Activated CD8-positive, alpha-beta memory T cell treated with anti-CD3 and anti-CD28 coated beads, Interleukin-2, amount 50 U/mL, for 48 hours (primary cell): ENCODE measurements around the gene SLC2A6.

Experiments used
- DNase-seq: peaks from one replicate; pipeline ENCODE4 v3.0.0-alpha.2; 2020

The SLC2A6 gene

DNA sequence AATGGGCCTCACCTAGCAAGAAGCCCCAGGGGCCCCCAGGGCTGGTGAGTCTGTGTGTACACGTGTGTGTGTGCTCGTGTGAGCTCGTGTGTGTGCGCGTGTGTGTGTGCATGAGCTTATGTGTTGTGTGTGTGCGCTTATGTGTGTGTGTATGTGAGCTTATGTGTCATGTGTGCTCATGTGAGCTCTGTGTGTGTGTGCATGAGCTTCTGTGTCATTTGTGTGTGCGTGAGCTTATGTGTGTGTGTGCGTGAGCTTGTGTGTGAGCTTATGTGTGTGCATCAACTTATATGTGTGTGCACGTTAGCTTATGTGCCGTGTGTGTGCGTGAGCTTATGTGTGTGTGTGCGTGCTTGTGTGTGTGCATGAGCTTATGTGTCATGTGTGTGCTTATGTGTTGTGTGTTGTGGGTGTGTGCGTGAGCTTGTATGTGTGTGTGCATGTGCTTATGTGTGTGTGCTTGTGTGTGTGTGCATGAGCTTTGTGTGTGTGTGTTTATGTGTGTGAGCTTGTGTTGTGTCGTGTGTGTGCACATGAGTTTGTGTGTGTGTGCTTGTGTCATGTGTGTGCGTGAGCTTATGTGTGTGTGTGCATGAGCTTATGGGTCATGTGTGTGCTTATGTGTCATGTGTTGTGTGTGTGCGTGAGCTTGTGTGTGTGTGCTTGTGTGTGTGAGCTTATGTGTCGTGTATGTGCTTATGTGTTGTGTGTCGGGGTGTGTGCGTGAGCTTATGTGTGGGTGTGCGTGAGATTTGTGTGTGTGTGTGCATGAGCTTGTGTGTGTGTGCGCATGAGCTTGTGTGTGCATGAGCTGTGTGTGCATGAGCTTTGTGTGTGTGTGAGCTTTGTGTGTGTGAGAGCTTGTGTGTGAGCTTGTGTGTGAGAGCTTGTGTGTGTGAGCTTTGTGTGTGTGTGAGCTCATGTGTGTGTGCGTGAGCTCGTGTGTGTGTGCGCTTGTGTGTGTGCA is 16.7 kb upstream of the SLC2A6 start:
- no peak for DNase-seq

DNA sequence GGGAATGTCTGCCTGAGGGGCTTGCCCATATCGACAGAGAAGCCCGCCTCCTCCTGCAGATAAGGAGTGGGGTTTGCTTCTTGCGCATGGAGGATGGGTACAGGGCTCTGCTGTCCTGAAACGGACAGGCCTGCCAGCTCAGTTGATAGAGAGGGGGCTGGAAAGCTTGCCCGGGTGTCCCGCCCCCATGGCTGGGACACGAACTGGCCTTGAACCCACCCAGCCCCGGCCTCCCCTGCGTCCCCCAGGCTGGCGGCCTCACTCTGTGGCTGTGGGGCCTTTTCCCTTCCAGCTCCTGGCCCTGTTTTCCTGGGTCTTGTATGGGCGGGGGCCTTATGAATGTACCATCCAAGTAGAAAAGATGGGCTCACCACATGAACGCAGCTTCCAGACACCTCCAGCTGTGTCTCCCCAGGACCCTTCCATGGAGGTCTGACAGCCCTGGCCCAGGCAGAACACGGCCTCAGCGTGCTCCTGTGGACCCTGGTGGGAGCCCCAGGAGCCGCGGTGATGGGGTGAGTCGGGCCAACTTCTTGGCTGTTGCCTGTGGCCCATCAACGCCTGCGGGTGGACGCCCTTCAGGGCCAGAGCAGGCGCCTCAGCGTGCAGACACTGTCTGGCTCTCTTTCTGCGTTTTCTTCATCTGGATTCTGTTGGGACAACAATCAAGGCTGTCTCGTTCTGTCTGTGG is 15.9 kb upstream of the SLC2A6 start:
- no peak for DNase-seq

DNA sequence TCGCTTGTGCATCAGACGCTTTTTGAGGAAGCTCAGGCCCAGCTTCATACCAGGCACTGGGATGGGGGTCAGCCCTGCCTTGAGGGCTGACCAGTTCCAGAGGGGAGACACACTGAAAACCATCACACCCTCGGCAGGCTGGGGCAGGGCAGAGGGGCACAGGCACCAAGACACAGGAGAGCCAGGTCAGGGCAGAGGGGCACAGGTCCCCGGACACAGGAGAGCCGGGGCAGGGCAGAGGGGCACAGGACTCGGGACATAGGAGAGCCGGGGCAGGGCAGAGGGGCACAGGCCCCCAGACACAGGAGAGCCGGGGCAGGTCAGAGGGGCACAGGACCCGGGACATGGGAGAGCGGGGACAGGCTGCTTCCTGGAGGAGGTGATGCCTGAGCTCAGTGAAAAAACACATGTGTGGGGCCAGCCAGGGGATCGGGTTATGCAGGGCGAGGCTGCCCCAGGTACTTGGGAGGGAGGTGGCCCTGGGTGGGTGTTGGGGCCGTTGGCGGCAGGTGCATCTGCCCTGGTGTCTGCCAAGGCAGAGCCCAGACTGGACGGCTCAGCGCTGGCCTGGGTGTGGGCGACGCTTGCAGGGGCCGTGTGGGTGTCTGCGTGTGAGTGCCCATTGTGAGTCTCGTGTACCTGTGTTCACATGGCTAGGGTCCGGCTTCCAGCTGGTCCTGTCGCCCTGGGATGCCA is 15.1 kb upstream of the SLC2A6 start:
- no peak for DNase-seq

DNA sequence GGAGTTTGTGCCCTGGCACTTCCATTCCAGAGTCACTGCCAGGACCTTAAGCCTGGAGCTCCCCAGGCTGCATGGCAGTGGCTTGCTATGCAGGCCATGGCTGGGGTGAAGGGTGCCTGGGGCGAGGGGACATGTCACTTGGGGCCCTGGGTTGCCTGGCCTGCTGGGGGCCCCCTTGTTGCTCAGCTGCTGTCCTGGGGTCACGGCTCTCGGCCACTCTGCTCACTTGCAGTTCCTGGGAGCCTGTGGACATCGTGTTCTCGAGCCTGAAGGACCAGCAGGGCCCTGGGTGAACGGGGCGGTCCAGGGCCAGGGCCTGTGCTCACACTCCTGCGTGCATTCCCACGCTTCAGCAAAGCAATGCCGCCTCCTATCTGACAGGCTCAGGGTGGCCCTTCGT is 14.5 kb upstream of the SLC2A6 start:
- no peak for DNase-seq

DNA sequence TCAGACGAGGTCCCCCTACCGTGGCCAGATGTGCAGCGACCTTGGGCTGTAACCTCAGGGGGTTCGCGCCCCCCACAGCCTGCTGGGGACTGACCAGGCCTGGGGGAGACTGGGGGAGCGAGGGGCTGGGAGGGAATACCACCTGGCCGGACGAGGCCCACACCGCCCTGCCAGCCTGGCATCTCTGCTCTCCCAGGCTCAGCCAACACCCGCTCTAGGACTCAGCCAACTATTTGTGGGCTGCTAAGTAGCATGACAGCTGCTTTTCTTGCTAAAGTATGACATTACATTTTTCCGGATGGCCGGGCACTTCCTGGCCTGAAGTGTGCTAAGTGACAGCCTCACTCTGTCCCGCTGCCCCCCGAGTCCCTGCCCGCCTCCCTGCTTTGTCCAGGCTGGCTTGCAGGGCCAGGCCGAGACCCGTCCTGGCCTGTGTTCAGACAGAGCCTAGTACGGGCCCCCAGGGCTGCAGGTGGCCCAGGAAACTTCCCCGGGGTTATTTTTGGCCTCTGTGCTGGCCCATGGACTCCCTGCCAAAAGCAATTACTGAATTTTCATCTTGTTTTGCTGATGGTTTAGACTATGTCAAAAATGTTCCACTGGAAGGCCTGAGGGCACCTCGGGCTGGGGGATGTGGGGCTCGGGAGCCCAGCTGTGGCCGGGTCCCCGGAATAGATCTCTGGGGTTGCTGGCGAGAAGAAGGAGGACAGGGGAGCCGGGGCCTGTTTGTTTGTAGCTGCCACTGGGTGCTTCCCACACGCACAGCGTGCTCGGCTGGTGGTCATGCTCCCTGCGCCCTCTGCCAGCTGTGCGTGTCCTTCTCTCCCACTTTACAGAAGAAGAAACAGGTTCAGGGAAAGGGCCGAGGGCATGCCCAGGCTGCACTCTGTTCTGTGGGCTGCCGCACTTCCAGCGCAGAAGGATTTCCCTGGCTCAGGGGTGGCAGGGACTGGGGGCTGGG is 13.4 kb upstream of the SLC2A6 start:
- no peak for DNase-seq

DNA sequence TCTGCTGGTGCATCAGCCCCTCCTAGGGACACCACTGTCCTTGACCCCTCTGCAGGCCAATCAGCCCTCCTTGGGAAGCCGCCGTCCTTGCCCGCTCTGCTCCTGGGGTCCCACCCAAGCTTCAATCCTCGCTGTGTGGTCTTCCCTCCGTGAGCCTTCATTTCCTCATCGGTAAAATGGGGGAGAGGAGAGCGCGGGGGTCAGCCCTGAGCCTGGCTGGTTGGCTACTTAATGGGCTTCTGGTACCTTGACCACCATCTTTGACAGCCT is 12.7 kb upstream of the SLC2A6 start:
- no peak for DNase-seq

DNA sequence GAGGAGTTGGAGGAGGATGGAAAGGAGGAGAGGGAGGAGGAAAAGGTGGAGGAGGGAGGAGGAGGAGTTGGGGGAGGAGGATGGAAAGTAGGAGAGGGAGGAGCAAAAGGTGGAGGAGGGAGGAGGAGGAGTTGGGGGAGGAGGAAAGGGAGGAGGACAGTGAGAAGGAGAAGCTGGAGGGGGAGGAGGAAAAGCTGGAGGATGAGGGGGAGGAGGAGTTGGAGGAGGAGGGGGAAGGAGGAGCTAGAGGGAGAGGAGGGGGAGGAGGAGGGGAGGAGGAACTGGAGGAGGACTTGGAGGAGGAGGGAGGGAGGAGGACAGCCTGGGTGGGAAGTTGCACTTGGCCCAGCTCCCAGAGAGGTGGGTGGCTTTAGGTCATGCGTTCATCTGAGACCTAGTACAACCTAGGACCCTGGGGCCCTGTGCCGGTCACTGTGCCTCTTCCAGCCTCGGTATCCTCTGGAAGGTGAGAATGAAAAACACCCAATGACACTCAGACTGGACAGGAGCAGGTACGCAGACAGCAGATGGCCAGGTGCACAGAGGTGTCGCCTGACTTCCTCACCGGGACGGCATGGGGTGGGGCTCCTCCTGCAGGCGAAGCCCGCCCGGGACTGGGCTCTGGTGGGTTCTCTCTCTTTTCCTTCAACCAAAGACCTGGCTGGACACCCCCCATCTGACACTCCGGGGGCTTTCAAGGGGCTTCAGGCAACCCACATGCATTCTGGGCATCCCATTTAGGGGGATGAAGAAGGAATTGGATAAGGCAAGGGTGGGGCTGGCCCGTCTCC is 12.2 kb upstream of the SLC2A6 start:
- no peak for DNase-seq

DNA sequence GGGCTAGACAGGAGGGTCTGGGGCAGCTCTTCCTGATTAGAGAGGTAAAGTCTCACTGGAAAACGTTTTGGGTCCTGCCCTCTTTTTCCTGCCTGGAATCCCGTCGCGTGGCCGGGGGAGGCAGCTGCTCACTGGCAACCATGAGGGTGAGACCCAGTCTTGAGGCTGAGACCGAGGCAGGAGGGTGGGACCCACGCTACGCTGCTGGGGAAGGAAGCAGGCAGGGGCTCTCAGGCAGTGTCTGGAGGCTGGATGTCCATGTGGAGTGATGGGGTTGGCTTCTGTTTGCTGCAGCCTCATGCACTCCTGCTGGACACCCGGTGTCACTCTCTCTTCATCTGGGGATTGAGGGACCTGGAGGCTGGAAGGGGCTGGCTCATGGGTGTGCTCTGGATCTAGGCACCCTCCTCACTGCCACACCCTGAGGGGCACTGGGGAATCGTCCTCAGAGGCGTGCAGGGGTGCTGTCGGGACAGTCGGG is 11.3 kb upstream of the SLC2A6 start:
- no peak for DNase-seq

DNA sequence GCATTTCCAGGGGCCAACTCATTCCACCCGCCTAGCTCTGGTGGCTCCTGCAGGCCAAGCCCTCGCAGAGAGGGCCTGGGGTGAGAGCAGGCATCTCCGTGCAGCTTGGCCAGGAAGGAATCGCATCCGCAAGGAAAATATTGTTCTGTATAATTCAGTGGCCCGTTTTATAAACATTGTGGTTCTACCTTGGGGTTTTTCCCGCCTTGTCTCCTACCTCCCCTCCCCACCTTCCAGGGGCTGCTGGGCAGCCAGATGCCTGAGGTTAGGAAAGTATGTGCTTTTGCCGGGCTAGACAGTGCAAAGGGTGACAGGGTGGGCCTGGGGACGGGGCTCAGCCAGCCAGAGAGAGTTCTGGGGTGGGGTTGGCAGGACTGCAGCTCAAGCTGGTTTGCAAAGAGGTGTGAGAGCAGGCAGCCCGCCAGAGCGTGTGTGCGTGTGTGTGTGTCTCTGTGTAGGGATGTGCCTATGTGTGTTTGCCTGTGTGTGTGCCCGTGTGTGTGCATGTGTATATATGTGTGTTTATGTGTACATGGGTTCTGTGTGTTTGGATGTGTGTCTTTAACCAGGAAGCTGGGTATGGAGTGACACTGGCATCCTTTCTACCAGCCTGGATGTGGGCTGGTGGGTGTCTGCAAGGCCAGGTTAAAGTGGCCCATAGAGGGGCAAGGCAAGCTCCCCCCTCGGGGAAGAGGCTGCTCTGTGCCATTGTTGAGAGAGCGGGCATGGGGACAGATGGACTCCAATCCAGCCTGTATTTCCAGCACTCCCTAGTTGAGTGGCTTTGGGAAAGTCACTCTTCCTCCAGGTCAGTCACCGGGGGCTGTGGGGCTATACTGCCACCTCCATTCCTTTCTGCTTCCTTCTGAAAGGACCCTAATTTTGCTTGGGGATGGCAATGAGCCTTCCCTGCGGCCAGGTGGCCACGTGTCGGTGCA is 10.6 kb upstream of the SLC2A6 start:
- DNase-seq = no peak

DNA sequence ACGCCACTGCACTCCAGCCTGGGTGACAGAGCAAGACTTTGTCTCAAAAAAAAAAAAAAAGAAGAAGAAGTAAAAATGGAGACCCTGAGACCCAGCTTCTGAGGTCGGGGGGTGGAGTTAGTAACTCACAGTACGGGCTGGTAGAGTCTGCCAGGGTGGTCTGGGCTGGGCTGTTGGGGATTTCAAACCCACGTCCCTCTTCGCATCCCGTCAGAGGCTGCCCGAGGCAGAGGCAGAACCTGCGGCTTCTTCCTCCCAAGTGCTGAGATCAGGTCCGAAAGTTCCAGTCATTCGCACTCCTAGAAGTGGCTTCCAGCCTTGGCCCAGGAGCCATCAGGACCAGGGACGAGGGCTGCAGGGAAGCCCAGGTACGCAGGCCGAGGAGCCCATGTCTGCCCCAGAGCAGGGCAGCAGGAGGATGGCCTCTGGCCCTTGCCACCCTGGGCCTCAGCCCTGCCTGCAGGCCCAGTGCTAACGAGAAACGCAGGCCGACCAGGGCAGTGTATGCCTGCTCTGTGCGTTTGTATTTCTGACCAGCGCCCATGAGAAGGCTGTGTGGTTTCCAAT is 9.9 kb upstream of the SLC2A6 start:
- no peak for DNase-seq

DNA sequence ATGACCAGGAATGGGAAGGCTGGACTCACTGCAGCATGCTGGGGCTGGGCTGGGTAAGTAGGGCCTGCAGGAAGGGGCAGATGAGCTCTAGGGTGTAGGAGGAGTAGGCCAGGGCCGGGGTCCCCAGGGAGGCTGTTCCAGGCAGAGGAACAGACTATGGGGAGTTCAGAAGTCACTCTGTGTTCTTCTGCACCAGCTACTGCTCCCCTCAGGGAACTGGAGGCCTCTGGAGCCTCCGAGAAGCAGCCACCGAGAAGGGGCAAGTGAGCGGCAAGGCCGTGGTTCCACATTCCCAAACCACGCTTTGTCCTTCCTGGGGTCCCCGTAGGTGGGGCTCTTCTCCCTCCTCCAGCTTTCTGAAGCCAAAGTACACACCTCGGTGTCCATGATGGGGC is 8.4 kb upstream of the SLC2A6 start:
- DNase-seq = no peak

DNA sequence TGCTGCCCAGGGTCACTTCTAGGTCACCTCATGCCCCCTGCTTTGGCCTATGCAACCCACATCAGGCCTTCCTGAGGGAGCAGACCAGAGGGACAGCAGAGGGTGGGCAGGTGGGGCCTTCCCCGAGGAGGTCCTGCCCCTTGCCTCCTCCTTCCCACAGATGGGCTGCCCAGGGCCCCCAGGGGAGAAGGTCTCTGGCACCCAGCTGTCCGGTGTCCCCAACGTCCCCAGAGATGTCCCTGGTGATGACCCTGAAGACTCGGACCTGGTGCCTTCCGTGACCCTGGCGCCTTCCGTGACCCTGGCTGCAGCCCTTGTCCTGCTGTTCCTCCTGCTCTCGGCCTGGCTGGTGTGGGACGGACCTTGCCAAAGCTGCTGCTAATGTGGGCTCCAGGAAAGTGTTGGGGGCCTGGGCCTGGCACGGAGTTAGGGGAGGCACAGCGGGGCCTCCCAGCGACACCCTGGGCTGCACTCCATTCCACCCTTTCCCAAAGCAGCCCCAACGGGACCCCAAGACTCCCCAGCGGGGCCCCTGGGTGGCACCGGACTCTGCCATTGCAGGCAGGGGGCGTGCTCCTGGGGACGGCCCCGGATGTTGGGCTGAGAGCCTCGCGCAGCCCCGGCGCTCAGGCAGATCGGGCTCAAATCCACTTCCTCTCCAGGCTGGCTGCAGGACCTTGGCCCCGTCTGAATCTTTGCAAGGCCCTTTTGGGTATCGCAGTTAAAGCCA is 6.8 kb upstream of the SLC2A6 start:
- DNase-seq = peak; percentile 69

DNA sequence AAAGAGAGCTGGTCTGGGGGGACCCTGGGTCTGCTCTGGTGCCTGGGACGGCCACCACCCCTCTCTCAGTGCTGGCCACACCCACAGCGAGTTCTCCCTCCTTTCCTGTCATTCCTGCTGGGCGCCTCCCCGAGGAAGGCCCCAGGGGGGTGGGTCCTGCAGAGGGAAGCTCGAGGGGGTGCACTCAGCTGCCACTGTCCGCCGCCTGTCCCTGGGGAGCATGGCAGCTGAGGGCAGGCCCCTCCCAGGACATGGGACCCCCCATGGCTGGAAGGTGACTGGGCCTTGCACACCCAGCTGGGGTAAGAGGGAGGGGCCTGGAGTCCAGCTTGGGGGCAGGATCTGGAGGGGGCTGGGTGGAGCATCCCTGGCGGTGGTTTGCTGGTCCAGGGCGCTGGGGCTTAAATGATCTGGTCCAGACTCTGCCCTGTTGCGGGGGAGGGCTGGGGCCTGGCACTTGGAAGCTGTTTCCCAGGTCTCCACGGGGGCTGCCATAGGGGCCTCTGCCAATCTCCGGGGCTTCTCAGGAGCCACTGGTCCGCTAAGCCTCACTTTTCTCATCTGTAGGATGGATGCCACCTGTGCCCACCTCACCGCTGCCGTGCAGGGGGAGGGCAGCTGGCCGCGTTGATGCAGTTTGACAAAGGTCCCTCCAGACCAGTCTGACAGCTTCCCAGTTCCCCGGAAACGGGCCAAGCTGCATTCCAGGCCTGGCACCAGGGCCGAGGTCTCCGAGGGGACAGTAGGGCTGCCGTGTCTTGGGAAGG is 6.0 kb upstream of the SLC2A6 start:
- no peak for DNase-seq

DNA sequence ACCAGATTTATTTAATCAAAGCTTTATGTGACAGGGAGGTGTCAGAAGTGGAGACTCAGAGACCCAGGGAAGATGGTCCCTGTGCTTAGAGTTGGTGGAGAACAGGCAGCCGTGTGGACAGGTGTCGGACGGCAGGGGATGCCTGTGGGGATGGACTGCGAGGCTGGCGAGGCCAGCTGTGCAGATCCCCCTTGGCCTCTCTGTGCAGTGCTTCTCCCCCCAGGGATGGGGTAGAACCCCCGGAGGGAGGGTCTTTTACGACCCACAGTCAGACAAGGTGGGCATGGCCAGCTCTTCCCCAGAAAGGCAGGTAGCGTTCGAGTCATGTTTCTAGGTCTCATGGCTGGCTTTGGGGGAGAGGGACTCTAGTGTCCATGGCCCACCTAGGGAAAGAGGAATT is 4.7 kb upstream of the SLC2A6 start:
- DNase-seq = no peak

DNA sequence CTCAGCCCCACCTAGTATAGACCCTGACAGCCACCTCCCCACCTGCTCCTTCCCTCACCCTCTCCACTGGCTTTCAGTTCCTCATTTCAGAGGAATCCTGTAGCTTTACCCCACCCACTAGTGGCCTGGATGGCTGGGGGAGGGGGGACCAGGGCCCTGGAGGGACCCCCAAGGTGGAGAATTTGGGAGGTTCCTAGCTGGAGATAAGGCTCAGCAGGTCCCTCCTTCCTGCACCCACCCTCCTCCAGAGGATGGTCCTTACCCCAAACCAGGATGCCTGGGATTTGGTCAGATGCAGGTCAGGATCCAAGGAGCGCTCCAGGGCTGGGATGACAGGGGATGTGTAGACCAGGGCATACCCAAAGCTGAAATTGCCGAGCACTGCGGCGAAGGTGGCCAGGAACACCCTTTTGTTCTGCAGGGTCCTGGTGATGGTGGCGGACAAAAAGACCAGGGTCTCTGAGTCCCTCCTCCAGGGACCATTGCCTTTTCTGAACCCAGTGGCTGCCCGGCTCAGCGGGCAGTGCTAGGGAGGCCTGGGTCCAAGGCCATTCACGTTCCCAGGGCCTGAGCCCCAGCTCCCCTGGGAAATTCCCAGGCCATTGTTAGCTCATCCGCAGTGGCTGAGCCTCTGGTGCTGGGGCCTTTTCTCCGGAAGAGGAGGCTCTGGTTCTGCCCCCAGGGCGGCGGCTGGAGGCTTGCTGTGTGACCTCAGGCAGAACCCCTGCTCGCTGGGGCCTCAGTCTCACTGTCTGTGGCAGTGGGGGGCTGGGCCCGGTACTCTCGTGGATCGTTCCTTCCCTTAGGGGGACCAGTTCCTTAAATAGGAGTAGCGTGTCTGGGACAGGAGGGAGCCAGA is 678 bp downstream of the SLC2A6 start:
- DNase-seq = peak; percentile 65

DNA sequence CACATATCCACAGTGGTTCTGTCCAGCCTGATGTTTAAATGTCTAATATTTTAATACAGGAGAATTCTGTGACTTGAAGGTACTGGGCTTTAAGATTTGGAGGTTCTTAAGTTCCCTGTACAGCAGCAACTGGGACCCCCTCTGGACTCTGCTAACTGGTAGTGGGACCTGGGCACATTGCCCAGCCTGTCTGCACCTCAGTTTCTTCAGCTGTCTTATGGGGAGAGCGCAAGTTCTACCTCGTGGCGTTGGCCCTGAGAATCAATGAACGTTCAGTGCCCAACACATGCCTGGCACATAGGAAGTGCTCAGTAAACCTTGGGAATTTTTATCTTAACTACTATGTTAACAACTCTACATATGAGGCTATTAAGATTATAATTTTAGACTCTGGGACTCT is 1.4 kb downstream of the SLC2A6 start:
- no peak for DNase-seq

DNA sequence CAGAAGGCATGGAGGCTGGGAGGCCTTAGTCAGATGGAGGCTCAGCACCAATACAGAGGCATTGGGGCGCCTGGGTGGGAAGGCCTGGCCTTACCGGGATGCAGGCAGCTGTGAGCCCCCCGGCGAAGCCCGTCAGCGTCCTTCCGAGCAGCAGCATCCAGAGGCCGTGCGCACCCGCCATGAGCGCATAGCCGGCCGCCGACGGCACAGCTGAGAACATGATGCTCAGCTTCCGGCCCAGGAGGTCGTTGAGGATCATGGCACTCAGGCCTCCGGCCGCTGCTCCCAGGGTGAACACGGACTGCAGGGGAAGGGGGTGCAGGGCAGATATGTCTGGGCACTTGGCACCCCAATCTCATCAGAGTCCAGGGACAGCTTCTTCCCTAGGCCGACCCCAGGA is 2.0 kb downstream of the SLC2A6 start:
- no peak for DNase-seq
